ENCODE data around the gene NHEJ1. TPM values are rescaled to one million over a fixed set of nuclear protein-coding genes. Genes with fewer than 3 reads are reported as not detected.

Gene NHEJ1
- total RNA-seq, 4 donors from 2014 or later, result 13.8 to 23.2 (median 17.5) TPM

DNA sequence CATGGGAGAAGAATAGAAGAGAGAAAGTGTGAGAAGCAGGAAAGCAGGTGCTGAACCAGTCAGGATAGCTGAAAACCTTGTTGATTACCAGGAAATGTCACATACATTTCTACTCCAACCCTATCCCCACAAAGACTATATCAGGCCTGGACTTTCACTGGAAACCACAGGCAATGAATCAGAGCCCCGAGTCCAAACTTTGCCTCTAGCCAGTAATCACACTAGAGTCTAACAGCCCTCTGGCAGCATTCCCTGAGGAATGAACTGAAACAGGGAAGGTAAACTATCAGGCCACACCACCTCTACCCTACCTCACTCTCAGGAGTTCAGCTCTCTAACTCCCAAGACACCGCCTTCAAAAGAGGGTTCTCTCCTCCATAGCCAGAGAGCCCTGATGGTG is 81.2 kb downstream of the NHEJ1 start:
- ATAC-seq (ENCODE audit: low FRiP score), result no peak
- DNase-seq (ENCODE audit: low spot score), result no peak
- TF ChIP-seq, protein P1, sequence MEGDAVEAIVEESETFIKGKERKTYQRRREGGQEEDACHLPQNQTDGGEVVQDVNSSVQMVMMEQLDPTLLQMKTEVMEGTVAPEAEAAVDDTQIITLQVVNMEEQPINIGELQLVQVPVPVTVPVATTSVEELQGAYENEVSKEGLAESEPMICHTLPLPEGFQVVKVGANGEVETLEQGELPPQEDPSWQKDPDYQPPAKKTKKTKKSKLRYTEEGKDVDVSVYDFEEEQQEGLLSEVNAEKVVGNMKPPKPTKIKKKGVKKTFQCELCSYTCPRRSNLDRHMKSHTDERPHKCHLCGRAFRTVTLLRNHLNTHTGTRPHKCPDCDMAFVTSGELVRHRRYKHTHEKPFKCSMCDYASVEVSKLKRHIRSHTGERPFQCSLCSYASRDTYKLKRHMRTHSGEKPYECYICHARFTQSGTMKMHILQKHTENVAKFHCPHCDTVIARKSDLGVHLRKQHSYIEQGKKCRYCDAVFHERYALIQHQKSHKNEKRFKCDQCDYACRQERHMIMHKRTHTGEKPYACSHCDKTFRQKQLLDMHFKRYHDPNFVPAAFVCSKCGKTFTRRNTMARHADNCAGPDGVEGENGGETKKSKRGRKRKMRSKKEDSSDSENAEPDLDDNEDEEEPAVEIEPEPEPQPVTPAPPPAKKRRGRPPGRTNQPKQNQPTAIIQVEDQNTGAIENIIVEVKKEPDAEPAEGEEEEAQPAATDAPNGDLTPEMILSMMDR (IDR thresholded peaks at IDR 0.05), result no peak

DNA sequence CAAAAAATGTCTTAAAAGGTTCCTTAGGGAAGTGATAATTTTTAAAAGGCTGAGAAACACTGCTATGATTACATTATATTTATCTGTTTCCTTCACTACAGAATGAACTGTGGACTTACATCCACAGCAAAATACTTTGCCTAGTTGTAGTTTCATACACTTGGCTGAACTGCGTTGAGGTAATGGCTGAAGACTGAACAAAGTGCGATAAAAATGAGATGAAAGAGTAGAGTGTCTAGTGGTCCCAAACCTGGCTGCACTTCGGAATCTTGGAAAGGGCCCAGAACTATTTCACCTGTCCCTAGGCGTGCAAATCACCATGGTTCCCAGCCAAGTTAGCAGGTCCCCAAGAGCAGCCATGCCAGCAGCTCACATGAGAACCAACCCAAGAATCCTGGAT is 81.7 kb downstream of the NHEJ1 start:
- DNase-seq (ENCODE audit: low spot score), result no peak
- TF ChIP-seq, protein P1 (IDR thresholded peaks at IDR 0.05), result no peak
- ATAC-seq (ENCODE audit: low FRiP score), result no peak

DNA sequence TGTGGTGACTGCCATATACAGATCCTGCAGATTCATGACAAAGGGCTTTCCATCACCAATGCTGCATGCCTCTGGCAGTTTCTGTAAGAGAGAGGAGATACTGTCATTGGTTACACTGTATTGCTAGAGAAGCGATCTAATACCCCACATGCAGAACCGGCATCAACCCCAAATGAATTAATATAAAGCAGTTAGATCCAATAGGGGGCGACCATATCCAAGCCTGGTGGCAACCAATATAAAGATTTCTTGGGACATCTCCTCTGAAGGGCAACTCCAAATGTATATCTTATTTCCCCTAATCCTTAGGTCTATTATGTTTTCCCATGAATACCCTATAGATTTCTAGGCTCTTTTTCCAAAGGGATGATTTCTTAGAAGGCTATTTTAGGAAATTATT is 82.5 kb downstream of the NHEJ1 start:
- TF ChIP-seq, protein P1 (IDR thresholded peaks at IDR 0.05), result no peak
- ATAC-seq (ENCODE audit: low FRiP score) (no peak), DNase-seq (ENCODE audit: low spot score) (no peak)

DNA sequence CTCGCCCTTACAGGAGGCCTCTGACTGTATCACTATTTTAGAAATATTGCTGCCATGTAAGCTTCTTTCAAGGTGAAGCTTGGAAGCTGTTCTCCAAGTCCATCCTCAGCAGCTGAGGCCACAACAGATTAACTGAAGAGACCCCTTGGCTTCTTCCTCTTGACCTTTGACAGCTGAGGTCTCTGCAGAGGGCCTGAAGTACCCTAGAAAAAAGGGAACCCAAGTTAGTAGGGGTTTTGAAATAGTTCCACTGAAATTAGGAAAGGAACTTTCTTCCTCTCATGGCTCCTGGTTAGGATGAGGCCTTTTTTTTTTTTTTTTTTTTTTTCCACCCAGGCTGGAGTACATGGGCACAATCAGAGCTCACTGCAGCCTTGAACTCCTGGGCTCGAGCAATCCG is 84.4 kb downstream of the NHEJ1 start:
- DNase-seq (ENCODE audit: low spot score) (no peak), ATAC-seq (ENCODE audit: low FRiP score) (no peak)

DNA sequence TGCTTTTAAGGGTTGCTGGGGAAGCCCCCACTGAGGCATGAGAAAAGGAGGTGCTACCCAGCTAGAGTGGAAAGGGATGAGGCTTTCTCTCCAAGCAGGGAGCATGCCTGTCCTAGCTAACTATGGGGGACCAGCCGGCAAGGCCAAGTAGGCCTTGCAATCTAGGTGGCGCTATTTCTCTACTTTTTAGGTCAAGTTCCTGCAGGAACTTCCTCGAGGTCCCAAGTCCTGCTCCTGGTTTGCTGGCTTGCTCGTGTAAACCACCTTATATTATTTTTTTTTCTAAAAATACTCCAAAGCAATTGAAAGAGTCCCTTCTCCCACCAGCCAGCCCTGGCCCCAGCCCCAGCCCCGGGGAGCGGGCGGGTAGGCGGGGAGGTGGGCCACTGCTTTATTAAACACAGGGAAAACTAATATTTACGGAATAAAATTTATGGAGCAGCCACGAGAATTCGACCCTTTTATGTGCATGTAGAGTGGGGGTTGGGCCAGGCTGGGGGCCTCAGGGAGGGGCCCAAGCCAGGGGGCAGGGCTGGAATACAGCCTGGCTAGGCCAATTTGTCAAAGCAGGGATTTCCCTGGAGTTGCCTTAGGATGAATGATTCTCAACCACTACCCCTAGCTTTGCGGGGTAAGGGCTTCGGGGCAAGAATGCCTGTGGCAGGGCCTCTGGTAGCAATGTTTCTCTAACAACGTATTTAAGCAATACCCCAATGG is 87.0 kb downstream of the NHEJ1 start:
- TF ChIP-seq, protein P1 (IDR thresholded peaks at IDR 0.05), result no peak
- ATAC-seq (ENCODE audit: low FRiP score) (no peak), DNase-seq (ENCODE audit: low spot score) (no peak)

More for the DNA sequence above, 84.4 kb downstream of the NHEJ1 start:
- TF ChIP-seq, protein P1 (IDR thresholded peaks at IDR 0.05), result no peak

DNA sequence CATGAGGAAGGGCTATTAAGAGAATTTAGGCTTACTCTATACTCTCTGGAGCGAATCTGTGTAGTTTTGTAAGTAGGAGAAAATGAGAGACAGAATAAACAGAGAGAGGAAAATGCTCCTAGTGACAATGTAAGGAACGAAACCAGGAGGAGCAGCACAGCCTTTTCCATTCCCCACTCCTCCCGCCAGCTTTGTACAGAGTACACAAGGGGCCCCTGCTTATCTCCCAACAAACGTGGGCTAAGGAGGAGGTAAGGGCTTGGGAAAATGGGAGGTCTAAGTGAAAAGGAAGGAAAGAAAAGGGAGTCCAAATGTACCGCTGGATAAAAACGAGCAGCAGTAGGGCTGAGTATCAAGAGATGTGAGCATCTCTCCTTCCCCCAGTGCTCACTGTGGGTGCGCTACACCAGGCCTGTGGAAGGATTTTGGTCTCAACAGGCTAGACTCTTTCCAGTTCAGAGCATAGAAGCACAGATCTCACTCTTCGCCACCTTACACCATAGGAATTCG is 87.8 kb downstream of the NHEJ1 start:
- TF ChIP-seq, protein P1 (IDR thresholded peaks at IDR 0.05), result no peak
- no peak for DNase-seq (ENCODE audit: low spot score)
- no peak for ATAC-seq (ENCODE audit: low FRiP score)
